Measurements from ENCODE around the gene ACAA1.

Gene ACAA1

DNA sequence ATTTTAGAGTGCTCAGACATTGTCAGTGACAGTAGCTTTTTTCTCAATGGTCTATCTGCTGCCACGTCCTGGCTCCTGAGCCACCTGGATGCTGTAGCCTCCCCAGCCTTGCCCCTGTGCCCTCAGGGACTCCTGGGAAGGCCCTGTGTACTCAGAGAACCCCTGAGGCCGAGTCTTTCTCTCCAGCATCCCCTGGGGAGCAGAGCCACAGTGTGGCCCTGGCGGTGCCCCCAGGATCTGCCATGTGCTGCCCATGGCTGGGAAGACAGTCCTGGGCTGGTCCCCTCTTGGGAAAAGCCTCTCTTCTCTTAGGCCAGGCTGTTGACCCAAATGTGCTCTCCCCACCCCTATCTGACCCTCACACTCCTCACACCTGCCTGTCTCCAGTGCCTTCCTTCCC lies 6.6 kb upstream of the ACAA1 start:
- DNase-seq (ENCODE audit: low spot score): no peak

DNA sequence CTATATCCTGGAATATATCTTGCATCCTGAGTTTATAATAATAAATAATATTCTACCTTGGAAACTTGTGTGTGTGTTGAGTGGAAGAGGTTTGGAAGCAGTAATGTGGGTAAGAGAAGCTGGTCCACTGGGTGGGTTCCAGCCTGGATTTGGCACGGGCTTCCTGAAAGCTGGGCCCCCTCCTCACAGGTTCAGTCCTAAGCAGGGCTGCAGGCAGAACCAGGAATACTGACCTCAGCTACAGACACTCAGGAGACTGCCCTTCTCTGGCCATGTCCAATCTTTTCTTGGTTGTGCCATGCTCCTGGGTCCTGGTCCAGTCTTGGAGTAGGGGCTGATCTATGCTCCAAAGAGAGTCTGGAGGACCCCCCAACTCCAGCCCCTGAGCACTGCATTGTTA lies 6.0 kb upstream of the ACAA1 start:
- DNase-seq (ENCODE audit: low spot score): no peak
- TF ChIP-seq, protein P1, sequence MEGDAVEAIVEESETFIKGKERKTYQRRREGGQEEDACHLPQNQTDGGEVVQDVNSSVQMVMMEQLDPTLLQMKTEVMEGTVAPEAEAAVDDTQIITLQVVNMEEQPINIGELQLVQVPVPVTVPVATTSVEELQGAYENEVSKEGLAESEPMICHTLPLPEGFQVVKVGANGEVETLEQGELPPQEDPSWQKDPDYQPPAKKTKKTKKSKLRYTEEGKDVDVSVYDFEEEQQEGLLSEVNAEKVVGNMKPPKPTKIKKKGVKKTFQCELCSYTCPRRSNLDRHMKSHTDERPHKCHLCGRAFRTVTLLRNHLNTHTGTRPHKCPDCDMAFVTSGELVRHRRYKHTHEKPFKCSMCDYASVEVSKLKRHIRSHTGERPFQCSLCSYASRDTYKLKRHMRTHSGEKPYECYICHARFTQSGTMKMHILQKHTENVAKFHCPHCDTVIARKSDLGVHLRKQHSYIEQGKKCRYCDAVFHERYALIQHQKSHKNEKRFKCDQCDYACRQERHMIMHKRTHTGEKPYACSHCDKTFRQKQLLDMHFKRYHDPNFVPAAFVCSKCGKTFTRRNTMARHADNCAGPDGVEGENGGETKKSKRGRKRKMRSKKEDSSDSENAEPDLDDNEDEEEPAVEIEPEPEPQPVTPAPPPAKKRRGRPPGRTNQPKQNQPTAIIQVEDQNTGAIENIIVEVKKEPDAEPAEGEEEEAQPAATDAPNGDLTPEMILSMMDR (IDR thresholded peaks at IDR 0.05; ENCODE audit: extremely low read depth, missing control alignments): no peak

More for the DNA sequence above, 6.6 kb upstream of the ACAA1 start:
- TF ChIP-seq, protein P1 (IDR thresholded peaks at IDR 0.05; ENCODE audit: extremely low read depth, missing control alignments): no peak

GRCh38 chr3:38141952-38142273 lies 5.0 kb upstream of the ACAA1 start:
- DNase-seq (ENCODE audit: low spot score): no peak

GRCh38 chr3:38141173-38141951 lies 4.4 kb upstream of the ACAA1 start:
- no peak for DNase-seq (ENCODE audit: low spot score)
- TF ChIP-seq, protein P1 (IDR thresholded peaks at IDR 0.05; ENCODE audit: extremely low read depth, missing control alignments): no peak

More at GRCh38 chr3:38141952-38142273, 5.0 kb upstream of the ACAA1 start:
- TF ChIP-seq, protein P1 (IDR thresholded peaks at IDR 0.05; ENCODE audit: extremely low read depth, missing control alignments): no peak

DNA sequence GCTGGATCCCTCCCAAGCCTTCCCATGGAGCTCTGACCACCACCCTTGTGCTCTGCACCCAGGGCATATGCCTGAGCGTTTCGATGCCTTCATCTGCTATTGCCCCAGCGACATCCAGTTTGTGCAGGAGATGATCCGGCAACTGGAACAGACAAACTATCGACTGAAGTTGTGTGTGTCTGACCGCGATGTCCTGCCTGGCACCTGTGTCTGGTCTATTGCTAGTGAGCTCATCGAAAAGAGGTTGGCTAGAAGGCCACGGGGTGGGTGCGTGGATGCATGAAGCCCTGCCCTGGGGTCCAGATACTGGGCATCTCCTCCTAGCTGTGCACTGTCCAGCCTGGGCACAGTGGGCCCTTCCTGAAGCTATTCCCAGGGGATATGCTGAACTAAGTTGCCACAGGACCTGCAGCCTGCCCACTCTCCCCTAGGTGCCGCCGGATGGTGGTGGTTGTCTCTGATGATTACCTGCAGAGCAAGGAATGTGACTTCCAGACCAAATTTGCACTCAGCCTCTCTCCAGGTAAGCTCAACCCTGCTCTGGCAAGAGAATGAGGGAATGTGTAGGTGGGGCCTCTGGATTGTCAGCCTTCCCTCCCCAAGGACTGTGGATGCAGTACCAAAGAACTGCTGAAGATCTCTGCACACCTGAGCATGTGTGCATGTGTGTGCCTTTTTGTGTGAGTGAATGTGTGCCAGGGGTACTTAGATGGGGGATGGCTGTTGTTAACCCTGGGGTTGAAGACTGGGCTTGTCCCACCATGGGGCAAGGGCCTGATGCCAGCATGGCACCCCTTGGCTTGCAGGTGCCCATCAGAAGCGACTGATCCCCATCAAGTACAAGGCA lies 3.6 kb upstream of the ACAA1 start:
- DNase-seq (ENCODE audit: low spot score): no peak
- TF ChIP-seq, protein P1 (IDR thresholded peaks at IDR 0.05; ENCODE audit: extremely low read depth, missing control alignments): no peak

- TF ChIP-seq, protein P1 (IDR thresholded peaks at IDR 0.05; ENCODE audit: extremely low read depth, missing control alignments): no peak
- DNase-seq (ENCODE audit: low spot score): no peak
Measured at GRCh38 chr3:38139652-38140051, 2.7 kb upstream of the ACAA1 start.

DNA sequence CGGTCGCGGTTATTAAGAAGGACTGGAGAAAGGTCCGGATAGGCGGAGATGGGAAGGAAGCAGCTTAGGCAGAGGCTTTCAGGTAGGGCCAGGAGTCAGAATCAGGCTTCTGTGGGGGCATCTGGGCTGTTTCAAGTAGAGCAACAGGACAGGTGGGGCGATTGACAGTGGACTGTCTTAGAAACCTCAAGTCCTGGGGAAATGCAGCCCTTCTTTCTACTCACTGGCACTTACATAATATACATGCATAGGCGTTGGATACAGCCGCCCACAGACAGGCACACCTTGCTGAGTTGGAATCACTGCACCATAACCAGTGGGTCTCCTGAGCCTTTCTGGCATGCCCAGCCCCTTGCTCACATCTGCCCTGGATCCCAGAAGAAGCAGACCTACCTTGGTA lies 2.3 kb upstream of the ACAA1 start:
- TF ChIP-seq, protein P1 (IDR thresholded peaks at IDR 0.05; ENCODE audit: extremely low read depth, missing control alignments): no peak
- DNase-seq (ENCODE audit: low spot score): no peak

Measured in GM20000 (cell line).